Smooth muscle cell (in vitro differentiated cells): ENCODE data around the gene XRCC3. TPM values are rescaled to one million over a fixed set of nuclear protein-coding genes. Genes with fewer than 3 reads are reported as not detected.

Source experiments
- DNase-seq: peaks from one replicate; lab custom pipeline; 2025; ENCODE audit not compliant: unreplicated experiment; lab: John Stamatoyannopoulos, UW
- H2AFZ ChIP-seq: fragments of 200-600 bp; sonication (generic); 2 replicates; pipeline ENCODE4 v1.6.0; 2016; ENCODE audit warnings: antibody characterized with exemption, low read depth, mild to moderate bottlenecking
- H3F3A ChIP-seq: fragments of 200-600 bp; sonication (generic); 2 replicates; pipeline ENCODE4 v1.6.0; 2017; ENCODE audit warnings: antibody characterized with exemption, low read depth
- H3K27ac ChIP-seq: fragments of 200-600 bp; sonication (generic); 2 replicates; pipeline ENCODE4 v1.5.1; 2016; ENCODE audit warnings: low read depth, mild to moderate bottlenecking
- H3K27me3 ChIP-seq: fragments of 200-600 bp; sonication (generic); 2 replicates; pipeline ENCODE4 v1.6.1; 2016; ENCODE audit warnings: low read depth, mild to moderate bottlenecking
- H3K36me3 ChIP-seq: fragments of 200-600 bp; sonication (generic); 2 replicates; pipeline ENCODE4 v1.5.1; 2016; ENCODE audit warnings: low read depth
- H3K4me1 ChIP-seq: fragments of 200-600 bp; sonication (generic); 2 replicates; pipeline ENCODE4 v1.5.1; 2016; ENCODE audit warnings: low read depth
- H3K4me2 ChIP-seq: fragments of 200-600 bp; sonication (generic); 2 replicates; pipeline ENCODE4 v1.6.0; 2016; ENCODE audit warnings: mild to moderate bottlenecking
- H3K4me3 ChIP-seq: fragments of 200-600 bp; sonication (generic); 2 replicates; pipeline ENCODE4 v1.5.1; 2016; ENCODE audit warnings: mild to moderate bottlenecking
- H3K79me2 ChIP-seq: fragments of 200-600 bp; sonication (generic); 2 replicates; pipeline ENCODE4 v1.6.0; 2016; ENCODE audit warnings: low read depth, mild to moderate bottlenecking
- H3K9ac ChIP-seq: fragments of 200-600 bp; sonication (generic); 2 replicates; pipeline ENCODE4 v1.6.0; 2016; ENCODE audit warnings: low read depth
- H3K9me3 ChIP-seq: fragments of 200-600 bp; sonication (generic); replicated peaks from 2 replicates; pipeline ENCODE4 v1.5.1; 2016; ENCODE audit warnings: low read depth
- H4K20me1 ChIP-seq: fragments of 200-600 bp; sonication (generic); 2 replicates; pipeline ENCODE4 v1.6.0; 2016; ENCODE audit warnings: low read depth
- CTCF ChIP-seq: fragments of 200-600 bp; sonication (generic); IDR thresholded peaks from 2 replicates; pipeline ENCODE4 v1.5.1; 2017; ENCODE audit warnings: borderline replicate concordance, mild to moderate bottlenecking, antibody characterized with exemption; ENCODE audit not compliant: insufficient read depth, poor library complexity, severe bottlenecking
- WGBS: methylation state at CpG from one replicate; pipeline ENCODE4 v1.1.7; 2016; ENCODE audit warnings: low lambda C conversion rate; 5-methylcytosine and 5-hydroxymethylcytosine counted together
- polyA plus RNA-seq: library from polyadenylated mRNA; unstranded; fragments of >200 nt; fragmentation: Nextera tagmentation; extraction: Ambion mirVana; gene quantifications from 2 replicates; pipeline ENCODE4 v1.2.1, GENCODE V29; 2016
- total RNA-seq: library from RNA; depleted of rRNA; stranded (reverse); fragments of >200 nt; gene quantifications from 2 replicates; pipeline ENCODE4 v1.2.3, GENCODE V29; 2014

The XRCC3 gene
- total and polyA plus RNA-seq, 2 experiments from 2014 or later: 8.3 to 10.5 TPM

GRCh38 chr14:103723748-103724081, 8.5 kb upstream of the XRCC3 start:
- H3K4me2 ChIP-seq: peak overlapping the region; percentile 57
- no peak overlapping the region for H3K4me3 ChIP-seq
- H2AFZ ChIP-seq: no peak overlapping the region
- WGBS: 96% methylated on average over 7 of the region's 7 CpGs
- peaks cover 6% of the 10 kb centered on the region for H3F3A ChIP-seq
- TF ChIP-seq CTCF: no peak
- H3K36me3 ChIP-seq: no peaks in the 10 kb centered on the region
- H3K4me1 ChIP-seq: peaks cover 6% of the 10 kb centered on the region
- no peak for DNase-seq
- H3K27me3 ChIP-seq: no peaks in the 10 kb centered on the region
- H3K79me2 ChIP-seq: peaks cover 69% of the 10 kb centered on the region
- H4K20me1 ChIP-seq: peaks cover 91% of the 10 kb centered on the region
- no peak overlapping the region for H3K9ac ChIP-seq
- H3K9me3 ChIP-seq: no peaks in the 10 kb centered on the region
- peak overlapping the region; percentile 93 for H3K27ac ChIP-seq

GRCh38 chr14:103721334-103722120, 6.3 kb upstream of the XRCC3 start:
- H2AFZ ChIP-seq: no peak overlapping the region
- no peaks in the 10 kb centered on the region for H3K9me3 ChIP-seq
- H3K27me3 ChIP-seq: no peaks in the 10 kb centered on the region
- DNase-seq: no peak
- no peak for TF ChIP-seq CTCF
- H3K4me3 ChIP-seq: no peak overlapping the region
- H4K20me1 ChIP-seq: peaks cover 98% of the 10 kb centered on the region
- 68% methylated on average over 26 of the region's 26 CpGs for WGBS
- H3K27ac ChIP-seq: peak overlapping the region; percentile 93
- H3F3A ChIP-seq: peaks cover 6% of the 10 kb centered on the region
- H3K9ac ChIP-seq: peak overlapping the region; percentile 76
- peaks cover 13% of the 10 kb centered on the region for H3K4me1 ChIP-seq
- no peaks in the 10 kb centered on the region for H3K36me3 ChIP-seq
- peak overlapping the region; percentile 28 for H3K4me2 ChIP-seq
- H3K79me2 ChIP-seq: peaks cover 91% of the 10 kb centered on the region

GRCh38 chr14:103719751-103720150, 4.5 kb upstream of the XRCC3 start:
- Histone ChIP-seq H4K20me1 (peaks cover 83% of the 10 kb centered on the region), H3K27ac (peak overlapping the region; percentile 7), H3K4me2 (no peak overlapping the region), H2AFZ (no peak overlapping the region), H3K4me3 (no peak overlapping the region), H3K36me3 (no peaks in the 10 kb centered on the region), H3K27me3 (no peaks in the 10 kb centered on the region), H3F3A (peaks cover 6% of the 10 kb centered on the region), H3K9me3 (no peaks in the 10 kb centered on the region), H3K4me1 (peaks cover 18% of the 10 kb centered on the region), H3K9ac (no peak overlapping the region), H3K79me2 (peaks cover 80% of the 10 kb centered on the region)
- 96% methylated on average over 8 of the region's 8 CpGs for WGBS
- no peak for TF ChIP-seq CTCF
- no peak for DNase-seq

GRCh38 chr14:103718572-103718971, 3.3 kb upstream of the XRCC3 start:
- Histone ChIP-seq H3K79me2 (peaks cover 69% of the 10 kb centered on the region), H3K4me2 (no peak overlapping the region), H4K20me1 (peaks cover 78% of the 10 kb centered on the region), H3K4me1 (peaks cover 21% of the 10 kb centered on the region), H3K27ac (no peak overlapping the region), H3K36me3 (no peaks in the 10 kb centered on the region), H3F3A (peaks cover 12% of the 10 kb centered on the region), H3K9me3 (no peaks in the 10 kb centered on the region), H2AFZ (no peak overlapping the region), H3K27me3 (no peaks in the 10 kb centered on the region), H3K9ac (no peak overlapping the region), H3K4me3 (no peak overlapping the region)
- no peak for DNase-seq
- TF ChIP-seq CTCF: no peak
- 77% methylated on average over 16 of the region's 16 CpGs for WGBS
